Measurements from ENCODE around the gene LSR.

Gene LSR

DNA sequence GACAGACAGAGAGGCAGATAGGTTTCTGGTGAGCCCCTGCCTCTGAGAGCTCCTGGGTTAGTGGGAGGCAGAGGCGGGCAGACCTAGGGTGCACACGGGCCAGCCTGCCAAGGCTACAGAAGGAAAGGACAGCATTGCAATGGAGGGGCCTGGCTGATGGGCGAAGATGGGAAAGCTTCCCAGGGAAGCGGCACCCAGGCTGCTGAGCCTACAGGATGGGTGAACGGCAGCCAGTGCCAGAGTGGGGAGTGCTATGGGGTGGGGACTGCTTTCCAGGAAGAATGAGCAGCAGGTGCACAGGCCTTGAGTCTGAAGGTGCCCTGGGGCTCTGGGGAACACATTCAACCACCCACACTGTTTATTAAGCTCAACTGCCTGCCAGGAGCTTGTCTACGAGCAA is 42.5 kb downstream of the LSR start:
- no peak for TF ChIP-seq JUND (IDR thresholded peaks at IDR 0.05; ENCODE audit: low read depth)
- in situ Hi-C loops (cut with HindIII; ENCODE audit: low pct_unique_long_range_greater_than_20kb, low sequenced_read_pairs), result no loop called here
- DNase-seq (ENCODE audit: low read depth in 1 of 2, low spot score in 1 of 2), result peak in 1 of 2 experiments; percentile 63

- no peak for TF ChIP-seq JUND (IDR thresholded peaks at IDR 0.05; ENCODE audit: low read depth)
- in situ Hi-C loops (cut with HindIII; ENCODE audit: low pct_unique_long_range_greater_than_20kb, low sequenced_read_pairs), result no loop called here
- no peak for DNase-seq (ENCODE audit: low read depth in 1 of 2, low spot score in 1 of 2)
These were observed 43.1 kb downstream of the LSR start, which contains the start of gene MAG for GRCh38 chr19:35291916-35292315. Gene MAG, plus strand, starts transcription at chr19:35292161. Its CDS starts 3,248 bp downstream, at chr19:35295409.

DNA sequence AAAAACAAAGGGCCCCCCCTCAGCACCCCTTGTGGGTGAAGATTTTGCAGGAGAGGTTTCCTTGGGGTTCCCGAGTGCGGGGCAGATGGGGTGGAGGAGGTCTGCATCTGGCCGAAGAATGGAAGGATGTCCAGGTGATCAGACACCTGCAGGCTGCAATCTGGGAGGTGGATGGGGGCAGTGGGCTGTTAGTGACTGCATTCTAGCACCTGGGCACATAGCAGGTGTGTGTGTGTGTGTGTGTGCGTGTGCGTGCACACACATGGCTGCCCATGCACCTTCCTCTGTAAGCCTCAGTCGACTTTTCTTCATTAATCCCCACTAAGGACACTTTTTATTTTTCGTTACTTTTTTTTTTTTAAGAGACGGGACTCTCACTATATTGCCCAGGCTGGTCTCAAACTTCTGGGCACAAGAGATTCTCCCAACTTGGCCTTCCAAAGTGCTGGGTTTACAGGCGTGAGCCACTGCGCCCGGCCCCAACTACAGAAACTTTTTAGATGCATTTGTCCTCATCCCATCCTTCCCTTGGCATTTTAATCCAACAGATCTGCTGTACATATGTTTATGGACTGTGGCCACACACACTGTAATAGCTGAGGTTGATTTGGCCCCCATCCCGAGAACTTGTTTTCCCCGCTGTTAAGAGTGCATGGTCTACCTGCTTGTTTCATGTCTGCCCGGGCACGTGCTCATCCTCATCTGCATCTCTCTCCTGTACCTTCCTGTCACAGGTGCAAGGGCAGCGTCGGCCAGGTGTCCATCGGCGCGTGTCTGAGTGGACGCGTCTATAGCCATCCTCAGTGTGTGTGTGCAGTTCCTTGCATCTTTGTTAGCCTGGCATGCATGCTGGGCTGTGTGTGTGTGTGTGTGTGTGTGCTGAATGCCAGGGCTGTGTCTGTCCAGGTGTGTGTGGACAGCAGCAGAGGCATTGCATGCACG is 43.9 kb downstream of the LSR start:
- no peak for DNase-seq (ENCODE audit: low read depth in 1 of 2, low spot score in 1 of 2)
- in situ Hi-C loops (cut with HindIII; ENCODE audit: low pct_unique_long_range_greater_than_20kb, low sequenced_read_pairs), result no loop called here
- no peak for TF ChIP-seq JUND (IDR thresholded peaks at IDR 0.05; ENCODE audit: low read depth)

DNA sequence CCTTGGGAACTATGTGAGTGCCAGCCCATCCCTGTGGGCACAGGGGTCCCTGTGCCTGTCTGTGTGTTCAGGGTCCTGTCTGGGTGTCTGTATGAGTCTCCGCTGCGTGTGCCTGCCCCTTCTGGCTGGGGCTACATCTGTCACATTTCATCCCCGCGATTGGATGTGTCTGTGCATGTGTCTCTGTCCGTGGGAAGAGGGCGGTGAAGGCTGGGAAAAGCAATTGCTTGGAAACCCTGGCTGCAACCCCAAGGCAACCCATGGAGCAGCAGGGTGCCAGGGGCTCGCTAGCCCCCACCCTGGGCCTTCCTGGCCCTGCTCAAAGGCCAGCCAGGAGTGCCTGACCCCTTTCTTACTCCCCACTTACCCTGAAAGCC is 44.5 kb downstream of the LSR start:
- in situ Hi-C loops (cut with HindIII; ENCODE audit: low pct_unique_long_range_greater_than_20kb, low sequenced_read_pairs), result no loop called here

DNA sequence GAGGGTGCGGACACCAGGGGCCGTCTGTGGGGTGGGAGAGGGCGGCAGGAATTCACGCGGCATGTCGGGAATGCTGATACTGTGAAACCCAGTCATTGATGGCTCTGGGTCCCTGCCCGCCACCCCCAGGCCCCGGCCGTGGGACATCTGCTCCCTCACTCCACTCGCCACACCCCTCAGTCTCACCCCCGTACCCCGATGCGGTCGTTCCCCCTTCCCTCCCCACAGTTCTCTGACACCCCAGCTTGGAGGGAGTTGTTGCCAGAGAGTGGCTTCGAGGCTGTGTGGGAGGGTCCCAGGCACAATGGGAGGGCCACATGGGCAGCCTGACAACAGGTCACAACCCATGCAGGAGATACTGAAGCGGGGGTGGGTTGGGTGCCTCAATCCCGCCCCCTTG is 45.0 kb downstream of the LSR start:
- TF ChIP-seq JUND (IDR thresholded peaks at IDR 0.05; ENCODE audit: low read depth), result no peak
- in situ Hi-C loops (cut with HindIII; ENCODE audit: low pct_unique_long_range_greater_than_20kb, low sequenced_read_pairs), result no loop called here

More for the DNA sequence above, 44.5 kb downstream of the LSR start:
- DNase-seq (ENCODE audit: low read depth in 1 of 2, low spot score in 1 of 2), result no peak
- TF ChIP-seq JUND (IDR thresholded peaks at IDR 0.05; ENCODE audit: low read depth), result no peak

DNA sequence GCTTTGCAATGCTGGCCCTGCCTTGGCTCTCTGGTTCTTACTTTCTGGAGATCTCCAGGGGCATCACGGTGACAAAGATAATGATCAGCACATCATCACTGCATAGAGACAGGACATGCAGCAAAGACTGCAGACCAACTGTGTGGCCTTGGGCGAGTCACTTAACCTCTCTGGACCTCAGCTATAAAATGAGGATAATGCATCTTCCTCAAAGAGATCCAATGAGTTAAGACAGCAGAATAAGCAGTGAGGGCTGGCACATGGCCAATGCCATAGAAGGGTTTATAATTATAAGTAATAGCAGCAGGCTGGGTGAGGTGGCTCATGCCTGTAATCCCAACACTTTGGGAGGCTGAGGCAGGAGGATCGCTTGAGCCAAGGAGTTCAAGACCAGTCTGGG is 45.5 kb downstream of the LSR start:
- in situ Hi-C loops (cut with HindIII; ENCODE audit: low pct_unique_long_range_greater_than_20kb, low sequenced_read_pairs), result no loop called here
- DNase-seq (ENCODE audit: low read depth in 1 of 2, low spot score in 1 of 2), result no peak

More for the DNA sequence above, 45.0 kb downstream of the LSR start:
- DNase-seq (ENCODE audit: low read depth in 1 of 2, low spot score in 1 of 2), result no peak

GRCh38 chr19:35294859-35295791 is 46.3 kb downstream of the LSR start:
- no peak for TF ChIP-seq JUND (IDR thresholded peaks at IDR 0.05; ENCODE audit: low read depth)
- in situ Hi-C loops (cut with HindIII; ENCODE audit: low pct_unique_long_range_greater_than_20kb, low sequenced_read_pairs), result no loop called here
- no peak for DNase-seq (ENCODE audit: low read depth in 1 of 2, low spot score in 1 of 2)

More for the DNA sequence above, 45.5 kb downstream of the LSR start:
- no peak for TF ChIP-seq JUND (IDR thresholded peaks at IDR 0.05; ENCODE audit: low read depth)

DNA sequence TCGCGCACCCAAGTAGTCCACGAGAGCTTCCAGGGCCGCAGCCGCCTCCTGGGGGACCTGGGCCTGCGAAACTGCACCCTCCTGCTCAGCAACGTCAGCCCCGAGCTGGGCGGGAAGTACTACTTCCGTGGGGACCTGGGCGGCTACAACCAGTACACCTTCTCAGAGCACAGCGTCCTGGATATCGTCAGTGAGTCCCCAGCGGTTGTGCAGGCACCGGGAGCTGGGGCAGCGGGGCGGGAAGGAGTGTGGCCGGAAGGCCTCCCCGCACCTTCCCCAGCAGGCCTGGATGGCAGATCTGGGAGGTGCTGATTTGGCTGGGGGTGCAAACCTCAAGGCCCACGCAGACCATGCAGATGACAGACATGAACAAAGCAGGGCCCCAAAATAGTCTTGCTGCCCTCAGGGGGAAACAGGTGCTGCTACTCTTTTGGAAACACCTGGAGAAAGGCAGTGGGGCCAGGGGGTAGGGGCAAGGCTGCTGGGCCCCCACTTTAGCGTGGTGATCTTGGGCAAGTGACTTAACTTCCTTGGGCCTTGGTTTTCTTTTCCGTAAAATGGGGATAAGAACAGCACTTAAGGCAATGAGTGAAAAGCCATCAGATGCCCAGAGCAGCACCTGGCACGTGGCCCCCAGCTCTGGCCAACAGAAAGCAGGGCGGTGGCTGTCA is 47.1 kb downstream of the LSR start:
- in situ Hi-C loops (cut with HindIII; ENCODE audit: low pct_unique_long_range_greater_than_20kb, low sequenced_read_pairs), result no loop called here
- TF ChIP-seq JUND (IDR thresholded peaks at IDR 0.05; ENCODE audit: low read depth), result no peak
- DNase-seq (ENCODE audit: low read depth in 1 of 2, low spot score in 1 of 2), result no peak

DNA sequence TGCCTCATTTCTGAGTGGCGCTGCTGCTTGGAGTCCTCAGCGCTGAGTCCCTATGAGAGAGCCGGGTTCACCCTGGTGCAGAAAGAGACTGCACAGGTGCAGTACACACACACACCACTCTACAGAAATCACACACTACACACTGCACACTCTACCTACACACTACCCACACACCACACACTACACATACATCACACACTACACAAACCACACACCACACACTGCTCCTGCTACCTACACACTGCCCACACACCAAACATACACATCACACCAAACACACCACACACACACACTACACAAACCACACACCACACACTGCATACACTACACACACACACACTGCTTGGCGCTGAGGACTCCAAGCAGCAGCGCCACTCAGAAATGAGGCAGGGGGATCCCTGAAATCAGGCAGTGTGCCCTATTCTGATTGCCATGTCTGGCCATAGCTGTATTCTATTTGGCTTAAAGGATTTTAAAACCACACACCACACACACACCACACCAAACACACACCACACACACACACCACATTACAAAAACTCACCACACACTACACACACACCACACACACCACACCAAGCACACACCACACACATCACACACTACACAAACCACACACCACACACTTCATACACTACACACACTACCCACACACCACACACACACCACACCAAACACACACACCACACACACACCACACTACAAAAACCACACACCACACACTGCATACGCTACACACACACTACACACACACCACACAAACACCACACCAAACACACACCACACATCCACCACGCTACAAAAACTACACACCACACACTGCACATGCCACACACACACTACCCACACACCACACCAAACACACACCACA is 48.1 kb downstream of the LSR start:
- in situ Hi-C loops (cut with HindIII; ENCODE audit: low pct_unique_long_range_greater_than_20kb, low sequenced_read_pairs), result no loop called here
- no peak for TF ChIP-seq JUND (IDR thresholded peaks at IDR 0.05; ENCODE audit: low read depth)
- DNase-seq (ENCODE audit: low read depth in 1 of 2, low spot score in 1 of 2), result no peak

GRCh38 chr19:35297515-35297848 is 48.7 kb downstream of the LSR start:
- TF ChIP-seq JUND (IDR thresholded peaks at IDR 0.05; ENCODE audit: low read depth), result no peak
- in situ Hi-C loops (cut with HindIII; ENCODE audit: low pct_unique_long_range_greater_than_20kb, low sequenced_read_pairs), result no loop called here
- no peak for DNase-seq (ENCODE audit: low read depth in 1 of 2, low spot score in 1 of 2)

GRCh38 chr19:35297922-35298321 is 49.1 kb downstream of the LSR start:
- no peak for TF ChIP-seq JUND (IDR thresholded peaks at IDR 0.05; ENCODE audit: low read depth)
- in situ Hi-C loops (cut with HindIII; ENCODE audit: low pct_unique_long_range_greater_than_20kb, low sequenced_read_pairs), result no loop called here
- DNase-seq (ENCODE audit: low read depth in 1 of 2, low spot score in 1 of 2), result no peak
